LNCaP clone FGC (cell line): ENCODE data around the gene IQSEC3.
"Not testable (repeated sequence)": the region's sequence is repeated elsewhere in the genome, so short reads cannot be mapped to it uniquely, and the experiment has no call there.

ENCODE experiments used
- DNase-seq: peaks from one replicate; pipeline ENCODE4 v3.0.0-alpha.2; 2011; ENCODE audit warnings: low read depth
- H3K4me3 ChIP-seq: 2 replicates; pipeline ENCODE4 v1.5.1; 2011; ENCODE audit warnings: mild to moderate bottlenecking, low read depth, low read length, control low read depth
- CTCF ChIP-seq: IDR thresholded peaks from 2 replicates; pipeline ENCODE4 v1.5.1; 2012; ENCODE audit warnings: mild to moderate bottlenecking; ENCODE audit not compliant: control insufficient read depth, insufficient read depth; ENCODE audit errors: extremely low read depth

IQSEC3 gene

DNA sequence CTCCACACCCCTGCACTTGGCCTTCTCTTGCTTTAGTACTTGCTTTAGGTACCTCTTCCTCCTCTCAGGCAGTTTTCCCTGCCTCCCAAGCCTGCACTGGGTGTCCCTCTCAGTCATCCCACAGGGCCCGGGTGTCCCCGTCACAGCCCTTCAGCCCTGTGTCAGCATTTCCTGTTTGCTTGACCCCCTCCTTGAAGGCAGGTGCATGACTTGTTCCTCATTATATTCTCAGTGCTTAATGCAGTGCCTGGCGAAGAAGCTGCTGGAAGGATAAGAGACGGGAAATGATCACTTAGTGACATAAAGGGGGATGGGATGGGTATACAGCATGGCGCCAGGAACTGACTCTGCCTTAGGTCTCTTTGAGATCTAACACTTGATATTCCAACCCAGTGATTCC lies 61.5 kb downstream of the IQSEC3 start:
- no peak for DNase-seq
- no peak overlapping the region for H3K4me3 ChIP-seq
- TF ChIP-seq CTCF = no peak

GRCh38 chr12:129001-129400 lies 62.4 kb downstream of the IQSEC3 start:
- TF ChIP-seq CTCF = no peak
- no peak overlapping the region for H3K4me3 ChIP-seq
- no peak for DNase-seq

- H3K4me3 ChIP-seq = no peak overlapping the region
- no peak for TF ChIP-seq CTCF
- DNase-seq = no peak
Measured at GRCh38 chr12:130519-130918, 64.0 kb downstream of the IQSEC3 start.

DNA sequence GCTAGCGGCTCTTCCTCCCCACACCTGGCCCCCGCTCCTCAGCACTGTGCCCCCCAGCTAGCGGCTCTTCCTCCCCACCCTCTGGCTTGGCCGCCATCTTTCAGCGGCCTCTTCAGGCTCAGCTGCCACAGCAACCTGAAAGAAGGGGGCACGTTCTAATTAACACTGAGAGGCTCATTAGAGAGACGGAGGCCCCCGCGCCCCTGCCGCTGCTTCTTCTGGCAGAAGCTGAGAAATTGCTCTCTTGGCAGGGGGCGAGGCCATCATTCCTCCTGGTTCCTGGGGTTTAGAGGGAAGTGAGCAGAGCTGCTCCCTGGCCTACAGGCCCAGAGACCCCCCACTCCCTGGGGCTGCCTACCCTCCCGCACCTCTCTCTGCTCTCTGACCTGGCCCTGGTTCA lies 64.4 kb downstream of the IQSEC3 start:
- no peak for DNase-seq
- no peak for TF ChIP-seq CTCF
- no peak overlapping the region for H3K4me3 ChIP-seq

DNA sequence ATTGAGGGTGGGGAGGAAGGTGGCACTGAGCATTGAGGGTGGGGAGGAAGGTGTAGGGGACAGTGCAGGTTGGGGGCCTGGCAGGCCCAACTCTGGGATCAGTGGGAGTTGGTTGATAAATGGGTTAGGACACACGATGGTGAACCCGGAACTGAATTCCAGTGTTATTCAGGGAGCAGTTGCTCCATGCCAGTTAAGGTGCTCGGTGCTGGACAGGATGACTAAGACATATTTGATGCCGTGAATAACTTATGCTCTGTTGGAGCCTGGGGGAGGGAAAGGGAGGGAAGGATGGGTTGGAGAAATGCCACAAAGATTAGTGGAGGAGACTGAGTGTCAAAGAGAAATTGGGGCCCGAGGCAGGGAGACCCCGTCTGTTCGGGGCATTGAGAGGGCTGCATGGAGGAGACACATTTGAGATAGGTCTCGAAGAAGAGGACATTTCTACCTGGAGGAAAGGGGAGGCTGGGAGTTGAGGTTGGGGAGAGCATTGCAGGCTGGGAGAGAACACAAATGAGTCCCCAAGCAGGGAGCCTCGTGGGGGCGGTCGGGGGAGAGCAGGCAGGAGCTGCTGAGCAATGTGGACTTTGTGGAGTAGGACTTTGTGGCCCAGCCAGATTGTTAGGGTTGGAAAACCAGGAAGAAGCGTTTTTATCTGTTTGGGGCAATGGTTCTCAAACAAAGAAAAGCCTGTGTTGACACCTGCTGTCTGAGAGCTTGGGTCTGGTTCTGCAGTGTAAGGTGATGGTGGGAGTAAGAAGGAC lies 65.3 kb downstream of the IQSEC3 start:
- no peak overlapping the region for H3K4me3 ChIP-seq
- TF ChIP-seq CTCF = no peak
- DNase-seq = no peak

DNA sequence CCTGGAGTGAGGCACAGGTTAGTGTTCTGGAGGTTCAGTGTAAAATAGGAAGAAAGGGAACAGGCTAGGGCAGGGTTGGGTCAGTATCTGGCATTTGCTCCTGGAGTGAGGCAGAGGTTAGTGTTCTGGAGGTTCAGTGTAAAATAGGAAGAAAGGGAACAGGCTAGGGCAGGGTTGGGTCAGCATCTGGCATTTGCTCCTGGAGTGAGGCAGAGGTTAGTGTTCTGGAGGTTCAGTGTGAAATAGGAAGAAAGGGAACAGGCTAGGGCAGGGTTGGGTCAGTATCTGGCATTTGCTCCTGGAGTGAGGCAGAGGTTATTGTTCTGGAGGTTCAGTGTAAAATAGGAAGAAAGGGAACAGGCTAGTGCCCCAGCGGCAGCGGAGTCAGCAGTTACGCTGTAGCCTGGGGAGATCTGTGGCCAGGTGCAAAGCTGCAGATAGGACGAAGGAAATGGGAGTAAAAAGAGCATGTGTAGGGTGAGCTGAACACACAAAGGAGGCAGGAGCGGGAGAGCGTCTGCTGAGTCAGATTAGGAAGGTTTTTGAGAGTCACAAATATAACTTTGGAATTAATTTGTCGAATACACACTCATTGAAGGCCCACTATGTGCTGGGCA lies 67.2 kb downstream of the IQSEC3 start:
- H3K4me3 ChIP-seq, DNase-seq: not testable (repeated sequence)

- no peak for TF ChIP-seq CTCF
- DNase-seq = no peak
- H3K4me3 ChIP-seq = no peak overlapping the region
Measured at GRCh38 chr12:135138-135537, 68.6 kb downstream of the IQSEC3 start.
